Upper lobe of right lung (tissue), 1 donor: ENCODE measurements around the gene TMEM88. TPM values are rescaled to one million over a fixed set of nuclear protein-coding genes. Genes with fewer than 3 reads are reported as not detected.
A peak's percentile ranks its signal among the peaks of the same experiment; 100 is the strongest.

ENCODE experiments used
- ATAC-seq: fragments of 200-7000 bp; cut with Tn5 transposase; one replicate; pipeline ENCODE4 v1.9.1; 2020; ENCODE audit warnings: mild to moderate bottlenecking, moderate library complexity
- DNase-seq: peaks from one replicate; pipeline ENCODE4 v3.0.0-alpha.2; 2020
- H3K27ac ChIP-seq: fragments of 200-600 bp; one replicate; pipeline ENCODE4 v1.8.0; 2022
- H3K27me3 ChIP-seq: fragments of 200-600 bp; one replicate; pipeline ENCODE4 v1.8.0; 2022; ENCODE audit warnings: mild to moderate bottlenecking
- H3K36me3 ChIP-seq: fragments of 200-600 bp; one replicate; pipeline ENCODE4 v1.8.0; 2022
- H3K4me1 ChIP-seq: fragments of 200-600 bp; one replicate; pipeline ENCODE4 v1.8.0; 2022
- H3K4me3 ChIP-seq: fragments of 200-600 bp; one replicate; pipeline ENCODE4 v1.8.0; 2022; ENCODE audit warnings: mild to moderate bottlenecking
- H3K9me3 ChIP-seq: fragments of 200-600 bp; one replicate; pipeline ENCODE4 v1.8.0; 2022
- CTCF ChIP-seq: fragments of 200-600 bp; IDR thresholded peaks from one replicate; pipeline ENCODE4 v1.8.0; 2022; ENCODE audit warnings: antibody characterized with exemption
- intact Hi-C: fragments of 100-400 bp; cut with DNase I; formaldehyde crosslinking; loops from one replicate; pipeline ENCODE4 v1.11.0; 2022
- total RNA-seq: library from RNA; stranded (reverse); fragmentation: NEBNext Ultra II Directional; extraction: Animal tissue kit (Norgen Biotek cat#: 25700); gene quantifications from one replicate; pipeline ENCODE4 v1.2.1, GENCODE V29; 2021
- donor health status: DM: no; HTN: yes; CAD: no; lungs with severe emphysema.

Gene TMEM88
- total RNA-seq, 1 donor from 2014 or later: 10.7 TPM

GRCh38 chr17:7883781-7884386, 29.0 kb downstream of the TMEM88 start:
- no peak for DNase-seq
- H3K36me3 ChIP-seq: peaks cover 10% of the 10 kb centered on the region
- no peak for ATAC-seq
- peak overlapping the region; percentile 63 for H3K27ac ChIP-seq
- H3K27me3 ChIP-seq: no peaks in the 10 kb centered on the region
- intact Hi-C loops: no loop called here
- peaks cover 53% of the 10 kb centered on the region for H3K4me1 ChIP-seq
- TF ChIP-seq CTCF: no peak
- peak overlapping the region; percentile 40 for H3K4me3 ChIP-seq
- no peaks in the 10 kb centered on the region for H3K9me3 ChIP-seq

- DNase-seq: peak; percentile 77
- intact Hi-C loops: no loop called here
- H3K4me1 ChIP-seq: peaks cover 62% of the 10 kb centered on the region
These were observed 29.9 kb downstream of the TMEM88 start for GRCh38 chr17:7884581-7885366.

GRCh38 chr17:7885367-7886226, 30.7 kb downstream of the TMEM88 start:
- Histone ChIP-seq H3K27ac (peak overlapping the region; percentile 90), H3K27me3 (no peaks in the 10 kb centered on the region), H3K9me3 (no peaks in the 10 kb centered on the region), H3K4me1 (peaks cover 60% of the 10 kb centered on the region), H3K4me3 (peak overlapping the region; percentile 88), H3K36me3 (peaks cover 5% of the 10 kb centered on the region)
- DNase-seq (peak; percentile 81), ATAC-seq (peak; percentile 4)
- no peak for TF ChIP-seq CTCF
- intact Hi-C loops: no loop called here

More at GRCh38 chr17:7884581-7885366, 29.9 kb downstream of the TMEM88 start:
- Histone ChIP-seq H3K27me3 (no peaks in the 10 kb centered on the region), H3K36me3 (peaks cover 2% of the 10 kb centered on the region), H3K9me3 (no peaks in the 10 kb centered on the region), H3K27ac (peak overlapping the region; percentile 90), H3K4me3 (peak overlapping the region; percentile 88)
- no peak for TF ChIP-seq CTCF
- ATAC-seq: peak; percentile 4

GRCh38 chr17:7886227-7887037, 31.6 kb downstream of the TMEM88 start:
- TF ChIP-seq CTCF: no peak
- DNase-seq: no peak
- intact Hi-C loops: no loop called here
- Histone ChIP-seq H3K9me3 (no peaks in the 10 kb centered on the region), H3K27ac (peak overlapping the region; percentile 90), H3K4me1 (peaks cover 53% of the 10 kb centered on the region), H3K27me3 (no peaks in the 10 kb centered on the region), H3K4me3 (peak overlapping the region; percentile 88), H3K36me3 (peaks cover 13% of the 10 kb centered on the region)
- ATAC-seq: no peak

GRCh38 chr17:7887038-7887481, 32.2 kb downstream of the TMEM88 start:
- Histone ChIP-seq H3K27ac (peak overlapping the region; percentile 90), H3K9me3 (no peaks in the 10 kb centered on the region), H3K4me1 (peaks cover 51% of the 10 kb centered on the region), H3K4me3 (peak overlapping the region; percentile 88), H3K36me3 (peaks cover 20% of the 10 kb centered on the region), H3K27me3 (no peaks in the 10 kb centered on the region)
- intact Hi-C loops: no loop called here
- ATAC-seq (no peak), DNase-seq (no peak)
- TF ChIP-seq CTCF: no peak
